ENCODE data around the gene ITGAE.

Gene ITGAE

GRCh38 chr17:3697103-3697476, 103.9 kb downstream of the ITGAE start:
- FAIRE-seq (no peak), DNase-seq (ENCODE audit: low spot score) (no peak)

DNA sequence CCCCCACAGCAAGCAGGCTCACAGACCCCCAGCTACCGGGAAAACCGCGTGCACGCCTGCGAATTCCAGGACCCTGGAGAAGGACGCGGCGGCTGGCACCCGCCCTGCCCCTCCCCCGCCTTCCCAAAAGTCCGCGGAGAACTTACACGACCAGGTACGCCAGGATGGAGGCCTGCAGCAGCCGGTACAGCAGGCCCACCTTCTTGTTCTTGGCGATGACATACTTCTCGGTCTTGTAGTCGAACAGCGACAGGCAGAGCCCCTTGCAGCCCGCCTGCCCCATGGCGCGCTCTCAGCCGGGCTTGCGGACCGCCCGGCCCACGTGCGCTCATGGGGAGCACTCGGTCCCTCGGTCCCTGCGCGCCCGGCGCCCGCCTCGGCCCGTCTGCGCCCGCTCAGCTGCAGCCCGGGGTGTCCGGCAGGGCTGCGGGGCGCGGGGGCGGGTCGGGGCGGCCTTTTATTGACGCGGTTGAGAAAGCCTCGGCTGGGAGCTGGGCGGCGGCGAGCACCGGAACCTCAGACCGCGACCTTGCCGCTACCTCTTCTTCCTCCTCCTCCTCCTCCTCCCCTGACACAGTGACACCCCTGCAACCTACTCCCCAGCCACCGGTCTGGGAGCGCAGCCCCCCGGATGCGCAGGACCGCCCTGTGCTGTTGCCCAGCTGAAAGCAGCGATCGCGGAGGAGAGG, 105.1 kb downstream of the ITGAE start, which contains the start of gene P2RX5:
Gene P2RX5 (minus strand): TSS at position 433 of the 689 bp plus-strand sequence. CDS start 150 bp downstream, at position 283.
- DNase-seq (ENCODE audit: low spot score) (no peak), FAIRE-seq (no peak)

GRCh38 chr17:3695129-3695722, 105.8 kb downstream of the ITGAE start:
- FAIRE-seq (no peak), DNase-seq (ENCODE audit: low spot score) (no peak)

GRCh38 chr17:3693829-3694231, 107.2 kb downstream of the ITGAE start:
- DNase-seq (ENCODE audit: low spot score) (no peak), FAIRE-seq (no peak)

DNA sequence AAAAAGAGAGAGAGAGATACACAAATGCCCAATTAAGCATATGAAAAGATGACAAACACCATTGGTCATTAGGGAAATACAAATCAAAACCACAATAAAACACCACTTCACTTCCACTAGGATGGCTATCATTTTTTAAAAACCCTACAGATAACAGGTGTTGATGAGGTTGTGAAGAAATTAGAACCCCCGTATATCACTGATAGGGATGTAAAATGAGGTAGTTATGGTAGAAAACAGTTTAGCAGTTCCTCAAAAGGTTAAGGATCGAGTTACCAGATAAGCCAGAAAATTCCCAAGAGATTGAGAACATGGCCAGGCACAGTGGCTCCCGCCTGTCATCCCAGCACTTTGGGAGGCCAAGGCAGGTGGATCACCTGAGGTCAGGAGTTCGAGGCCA, 107.8 kb downstream of the ITGAE start:
- FAIRE-seq (no peak), DNase-seq (ENCODE audit: low spot score) (no peak)

DNA sequence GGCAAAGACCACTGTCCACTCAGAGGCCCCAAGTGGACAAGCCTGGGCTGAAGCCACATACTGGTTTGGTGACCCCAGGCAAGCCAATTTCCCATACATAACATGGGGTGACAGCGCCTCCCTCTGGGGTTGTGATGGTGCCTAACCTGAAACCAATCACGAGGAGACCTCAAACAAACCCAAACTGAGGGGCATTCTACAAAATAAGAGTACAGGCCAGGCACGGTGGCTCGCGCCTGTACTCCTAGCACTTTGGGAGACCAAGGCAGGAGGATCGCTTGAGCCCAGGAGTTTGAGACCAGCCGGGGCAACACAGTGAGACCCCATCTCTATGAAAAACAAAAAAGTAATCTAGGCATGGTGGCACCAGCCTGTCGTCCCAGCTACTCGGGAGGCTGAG, 108.6 kb downstream of the ITGAE start:
- FAIRE-seq (no peak), DNase-seq (ENCODE audit: low spot score) (no peak)

GRCh38 chr17:3691617-3692067, 109.3 kb downstream of the ITGAE start:
- no peak for DNase-seq (ENCODE audit: low spot score)
- no peak for FAIRE-seq

GRCh38 chr17:3690094-3690715, 110.8 kb downstream of the ITGAE start:
- no peak for FAIRE-seq

DNA sequence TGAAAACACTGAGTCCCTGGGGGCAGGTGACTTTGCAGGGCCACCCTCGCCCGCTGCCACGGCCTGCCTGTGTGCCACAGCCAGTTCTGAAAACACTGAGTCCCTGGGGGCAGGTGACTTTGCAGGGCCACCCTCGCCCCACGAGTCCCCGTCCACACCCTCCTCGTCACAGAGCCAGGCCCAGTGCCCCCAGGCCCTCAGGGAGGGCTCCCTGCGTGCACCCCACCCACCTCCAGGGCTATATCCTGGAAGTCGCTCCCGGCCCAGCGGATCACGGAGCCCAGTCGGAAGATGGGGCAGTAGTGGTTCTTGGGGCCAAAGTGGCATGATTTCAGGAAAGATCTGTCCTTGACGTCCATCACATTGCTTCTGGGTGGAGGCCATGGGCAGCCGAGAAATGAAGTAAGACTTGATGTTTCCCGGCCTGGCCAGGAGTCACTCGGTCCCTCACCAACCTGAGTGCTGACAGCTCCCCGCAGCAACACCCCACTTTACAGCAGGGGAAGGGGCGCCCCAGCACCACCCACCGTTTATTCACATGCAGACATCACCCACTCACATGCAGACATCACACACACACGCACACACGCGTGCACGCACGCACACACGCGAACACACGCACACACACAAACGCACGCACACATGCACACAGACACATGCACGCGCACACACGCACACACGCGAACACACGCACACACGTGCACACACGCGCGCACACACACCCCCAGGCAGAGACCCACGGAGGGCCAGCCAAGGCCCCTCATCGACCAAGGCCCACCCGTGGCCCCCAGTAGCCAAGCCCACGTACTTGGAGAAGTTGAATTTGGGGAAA, 111.5 kb downstream of the ITGAE start:
- FAIRE-seq (peak; percentile 62), DNase-seq (ENCODE audit: low spot score) (no peak)

More at GRCh38 chr17:3690094-3690715, 110.8 kb downstream of the ITGAE start:
- DNase-seq (ENCODE audit: low spot score), result no peak

- no peak for FAIRE-seq
- no peak for DNase-seq (ENCODE audit: low spot score)
These were observed 112.1 kb downstream of the ITGAE start for GRCh38 chr17:3688852-3689261.

GRCh38 chr17:3688027-3688553, 112.9 kb downstream of the ITGAE start:
- DNase-seq (ENCODE audit: low spot score) (no peak), FAIRE-seq (no peak)

- DNase-seq (ENCODE audit: low spot score), result no peak
- FAIRE-seq, result no peak
These were observed 115.8 kb downstream of the ITGAE start for GRCh38 chr17:3685174-3685573.

DNA sequence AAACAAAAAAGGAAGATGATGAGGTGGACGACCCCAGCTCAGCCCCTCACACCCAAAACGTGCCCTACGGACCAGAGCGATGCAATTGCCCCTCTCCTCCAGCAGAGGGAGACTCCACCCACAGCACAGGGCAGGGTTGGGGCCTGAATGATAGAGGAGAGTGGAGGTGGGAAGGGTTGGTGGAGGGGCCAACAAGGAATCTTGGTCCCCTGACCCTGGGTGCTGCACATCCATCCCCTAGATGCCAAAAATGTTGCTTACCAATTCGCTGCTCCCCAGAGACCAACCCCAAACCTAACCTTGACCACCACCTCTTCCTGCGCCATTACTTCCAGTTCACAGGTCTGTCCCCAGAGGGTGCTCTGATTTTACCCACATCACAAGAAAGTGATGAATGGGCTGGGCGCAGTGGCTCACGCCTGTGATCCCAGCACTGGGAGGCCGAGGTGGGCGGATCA, 117.9 kb downstream of the ITGAE start:
- FAIRE-seq, result no peak
- DNase-seq (ENCODE audit: low spot score), result peak; percentile 59

- no peak for DNase-seq (ENCODE audit: low spot score)
- no peak for FAIRE-seq
These were observed 119.0 kb downstream of the ITGAE start for GRCh38 chr17:3682033-3682432.

DNA sequence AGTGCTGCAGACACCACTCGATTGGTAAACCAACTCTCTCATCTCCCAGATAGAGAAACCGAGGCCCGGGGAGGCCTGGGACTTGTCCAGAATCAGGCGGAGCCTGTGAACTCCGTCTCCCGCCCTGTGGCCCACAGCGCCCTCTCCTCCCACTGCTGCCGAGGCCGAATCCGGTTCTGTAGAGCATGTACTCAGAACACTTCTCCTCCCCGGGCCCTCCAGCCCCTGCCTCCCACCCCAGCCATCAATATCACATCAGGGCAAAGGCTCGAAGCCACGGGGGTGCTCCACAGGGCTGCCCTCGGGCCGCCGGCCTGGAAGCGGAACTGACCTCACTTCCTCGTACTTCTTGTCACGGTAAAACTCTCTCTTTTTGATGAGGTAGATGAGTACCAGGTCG, 119.4 kb downstream of the ITGAE start:
- DNase-seq (ENCODE audit: low spot score) (no peak), FAIRE-seq (no peak)

- no peak for DNase-seq (ENCODE audit: low spot score)
- no peak for FAIRE-seq
These were observed 119.9 kb downstream of the ITGAE start for GRCh38 chr17:3681057-3681456.

DNA sequence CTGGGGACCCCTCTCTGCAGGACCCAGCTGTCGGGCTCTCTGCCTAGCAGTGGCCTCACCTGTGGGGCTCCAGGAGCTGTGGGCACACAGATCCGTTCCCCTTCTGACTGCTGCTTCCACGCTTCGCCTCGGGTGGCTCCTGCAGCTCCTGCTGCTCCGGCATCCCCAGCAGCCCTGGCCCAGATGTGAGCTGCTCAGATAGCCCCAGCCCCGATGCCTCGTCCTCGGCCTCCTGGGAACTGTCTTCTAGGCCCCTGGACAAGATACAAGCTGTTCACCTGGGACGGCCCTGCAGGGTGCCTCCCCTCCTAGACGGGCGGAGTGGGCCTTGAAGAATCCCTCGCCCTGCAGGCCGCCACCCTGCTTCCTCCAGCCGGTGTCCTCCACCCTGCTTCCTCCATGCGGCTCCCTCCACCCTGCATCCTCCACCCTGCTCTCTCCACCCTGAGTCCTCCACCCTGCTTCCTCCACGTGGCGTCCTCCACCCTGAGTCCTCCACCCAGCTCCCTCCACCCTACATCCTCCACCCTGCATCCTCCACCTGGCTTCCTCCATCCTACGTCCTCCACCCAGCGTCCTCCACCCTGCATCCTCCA, 121.4 kb downstream of the ITGAE start:
- DNase-seq (ENCODE audit: low spot score), result no peak

DNA sequence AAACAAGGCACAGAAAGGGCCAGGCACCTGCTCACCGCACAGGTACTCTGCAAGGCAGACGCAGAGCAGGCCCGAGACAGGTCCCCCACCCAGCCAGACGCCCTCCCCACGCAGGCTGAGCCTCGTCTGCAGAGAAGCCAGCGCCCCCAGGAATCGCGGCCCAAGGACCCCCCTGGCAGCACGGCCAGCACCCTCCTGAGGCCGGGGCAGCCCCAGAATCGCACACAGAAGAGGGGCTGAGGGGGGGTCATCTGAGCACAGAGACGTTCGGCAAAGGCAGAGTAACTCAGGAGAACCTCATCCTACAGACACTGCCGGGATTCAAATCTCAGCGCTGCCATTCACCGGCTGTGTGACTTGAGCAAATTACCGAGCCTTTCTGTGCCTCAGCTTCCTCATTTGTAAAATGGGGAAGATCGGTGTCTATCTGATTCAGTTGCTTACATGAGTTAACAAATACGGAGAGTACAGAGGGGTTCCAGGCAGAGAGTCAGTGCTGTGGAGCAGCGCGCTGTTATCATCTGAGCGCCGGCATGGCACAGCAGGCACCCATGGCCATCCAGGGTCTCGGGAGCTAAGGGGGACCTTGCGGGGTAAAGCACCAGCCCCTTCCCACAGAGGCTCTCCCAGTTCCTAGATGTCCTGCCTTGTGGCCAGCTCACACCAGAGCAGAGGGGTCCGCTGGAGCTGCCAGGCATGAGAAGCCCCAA, 122.0 kb downstream of the ITGAE start:
- DNase-seq (ENCODE audit: low spot score) (no peak), FAIRE-seq (no peak)

More for the DNA sequence above, 121.4 kb downstream of the ITGAE start:
- no peak for FAIRE-seq

GRCh38 chr17:3678095-3678820, 122.7 kb downstream of the ITGAE start:
- FAIRE-seq (no peak), DNase-seq (ENCODE audit: low spot score) (no peak)

GRCh38 chr17:3675886-3676285, 125.1 kb downstream of the ITGAE start:
- FAIRE-seq (no peak), DNase-seq (ENCODE audit: low spot score) (no peak)

Measured in urothelium cell line (cell line).